HG03159 (cell line): ENCODE measurements around the gene SERF2.
A peak's percentile ranks its signal among the peaks of the same experiment; 100 is the strongest.
"Not testable (repeated sequence)": the region's sequence is repeated elsewhere in the genome, so short reads cannot be mapped to it uniquely, and the experiment has no call there.

Source experiments
- ATAC-seq: cut with Tn5 transposase; IDR thresholded peaks from one replicate; pipeline ENCODE4 v1.9.1; 2021; ENCODE audit warnings: mild to moderate bottlenecking, moderate library complexity; ENCODE audit not compliant: unreplicated experiment

The SERF2 gene

DNA sequence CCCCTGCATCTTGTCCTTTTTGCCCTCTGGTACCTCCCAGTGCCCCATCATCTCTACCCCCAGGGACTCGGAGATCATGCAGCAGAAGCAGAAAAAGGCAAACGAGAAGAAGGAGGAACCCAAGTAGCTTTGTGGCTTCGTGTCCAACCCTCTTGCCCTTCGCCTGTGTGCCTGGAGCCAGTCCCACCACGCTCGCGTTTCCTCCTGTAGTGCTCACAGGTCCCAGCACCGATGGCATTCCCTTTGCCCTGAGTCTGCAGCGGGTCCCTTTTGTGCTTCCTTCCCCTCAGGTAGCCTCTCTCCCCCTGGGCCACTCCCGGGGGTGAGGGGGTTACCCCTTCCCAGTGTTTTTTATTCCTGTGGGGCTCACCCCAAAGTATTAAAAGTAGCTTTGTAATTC is 1.5 kb downstream of the SERF2 start:
- ATAC-seq: no peak

DNA sequence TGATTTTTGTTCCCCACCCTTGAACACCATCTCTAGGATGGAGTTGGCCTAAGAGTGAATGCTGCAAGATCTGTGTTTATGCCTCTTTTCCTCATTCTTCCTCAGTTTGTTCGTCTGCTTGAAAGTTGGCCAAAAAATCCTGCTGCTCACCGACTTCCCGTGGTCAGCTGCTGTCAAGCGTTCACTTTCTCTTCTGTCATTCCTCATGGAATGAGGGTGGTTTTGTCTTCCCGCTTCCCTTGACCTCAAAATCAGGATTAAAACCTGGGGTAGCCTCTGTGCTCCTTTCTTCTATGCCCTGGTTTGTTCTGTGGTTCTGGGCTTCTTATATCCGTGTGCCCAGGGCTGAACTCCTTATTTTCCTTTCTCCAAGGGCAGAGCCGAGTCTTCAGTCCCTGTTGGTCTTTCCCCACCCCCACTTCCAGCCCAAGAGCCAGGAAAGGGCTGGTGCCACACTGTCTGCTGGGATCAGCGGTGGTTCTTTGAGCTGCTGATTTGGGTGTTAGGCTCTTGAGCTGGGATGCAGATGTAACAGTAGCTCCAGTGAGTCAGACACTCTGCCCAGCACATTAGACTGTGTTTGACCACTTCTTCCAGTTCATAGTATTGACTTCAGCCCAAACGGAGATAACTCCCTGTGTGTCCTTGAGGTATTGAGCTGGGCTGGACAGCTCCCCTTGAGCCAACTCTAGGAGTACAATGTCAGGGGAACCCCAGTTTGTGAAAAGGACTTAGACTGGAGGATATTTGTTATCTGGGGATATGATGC is 2.3 kb downstream of the SERF2 start:
- no peak for ATAC-seq

DNA sequence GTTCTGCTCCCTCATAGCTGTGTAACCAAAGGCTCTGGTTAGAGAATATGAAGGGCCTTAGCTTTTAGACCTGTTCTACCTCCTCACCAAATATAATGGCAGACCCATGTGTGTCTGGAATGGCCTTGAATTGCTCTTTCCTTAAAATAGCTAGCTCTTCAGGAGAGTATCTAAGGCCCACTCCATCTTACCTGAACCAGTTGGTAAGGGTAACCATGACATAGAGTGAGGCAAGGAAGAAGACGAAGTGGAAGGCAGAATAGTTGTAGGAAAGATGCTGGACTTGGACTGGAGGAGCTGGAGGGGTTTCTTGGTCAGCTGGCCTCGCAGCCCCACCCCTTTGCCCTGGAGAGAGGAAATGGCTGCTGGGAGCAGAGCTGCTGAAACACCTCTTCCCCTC is 3.1 kb downstream of the SERF2 start:
- ATAC-seq: no peak

- no peak for ATAC-seq
These were observed 3.9 kb downstream of the SERF2 start for GRCh38 chr15:43795997-43796396.

DNA sequence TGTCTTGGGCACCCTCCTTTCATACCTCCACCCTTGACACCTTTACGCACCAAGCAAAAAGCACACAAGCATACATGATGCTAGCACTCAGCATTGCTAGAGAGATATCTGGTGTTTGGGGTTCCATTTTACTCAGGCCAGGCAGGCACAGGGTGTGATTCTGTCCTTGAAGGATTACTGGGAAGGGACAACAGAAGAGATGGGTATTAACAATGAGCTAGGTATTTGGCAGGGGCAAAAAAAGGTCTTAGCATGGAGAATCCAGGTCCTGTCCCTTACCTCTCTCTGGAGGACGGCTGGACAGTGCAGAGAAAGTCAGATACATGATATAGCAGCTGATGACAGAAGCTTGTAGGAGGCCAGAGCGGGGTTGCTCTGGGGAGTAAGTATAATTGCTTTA is 4.4 kb downstream of the SERF2 start:
- no peak for ATAC-seq

- ATAC-seq: no peak
These were observed 7.3 kb downstream of the SERF2 start for GRCh38 chr15:43799209-43799944.

DNA sequence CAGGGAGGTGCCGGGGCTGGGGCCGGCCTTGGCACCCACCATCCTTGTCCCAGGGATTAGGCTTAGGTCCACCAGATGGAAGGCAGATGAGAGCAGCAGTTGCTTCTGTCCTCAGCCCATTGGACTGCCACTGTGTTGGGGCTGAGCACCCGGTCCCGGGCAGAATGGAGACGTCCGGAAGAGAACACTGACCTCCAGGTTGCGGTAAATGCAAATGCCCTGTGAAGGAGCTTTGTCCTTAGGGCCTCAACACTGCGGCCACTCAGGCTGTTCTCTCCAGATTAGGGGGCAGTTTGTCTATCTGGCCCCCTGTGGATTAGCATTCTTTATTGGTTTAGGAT is 7.8 kb downstream of the SERF2 start, which contains the start of gene SERINC4:
TSS of gene SERINC4 (minus strand) at position 276 of the 341 bp plus-strand sequence. CDS start at position 42, 234 bp downstream.
- no peak for ATAC-seq

GRCh38 chr15:43800286-43801141 is 8.4 kb downstream of the SERF2 start, which contains the start of gene HYPK:
HYPK (plus strand) TSS chr15:43800599; CDS start chr15:43800623, 24 bp downstream.
- peak; percentile 86 for ATAC-seq

DNA sequence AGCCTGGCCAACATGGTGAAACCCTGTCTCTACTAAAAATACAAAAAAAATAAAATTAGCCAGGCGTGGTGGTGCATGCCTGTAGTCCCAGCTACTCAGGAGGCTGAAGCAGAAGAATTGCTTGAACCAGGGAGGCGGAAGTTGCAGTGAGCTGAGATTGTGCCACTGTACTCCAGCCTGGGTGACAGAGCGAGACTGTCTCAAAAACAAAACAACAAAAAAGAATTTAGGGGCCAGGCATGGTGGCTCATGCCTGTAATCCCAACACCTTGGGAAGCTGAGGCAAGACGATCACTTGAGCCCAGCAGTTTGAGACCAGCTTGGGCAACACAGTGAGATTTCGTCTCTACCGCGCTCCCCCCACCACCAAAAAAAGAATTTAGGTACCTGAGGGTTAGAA is 10.6 kb downstream of the SERF2 start:
- ATAC-seq: not testable (repeated sequence)

DNA sequence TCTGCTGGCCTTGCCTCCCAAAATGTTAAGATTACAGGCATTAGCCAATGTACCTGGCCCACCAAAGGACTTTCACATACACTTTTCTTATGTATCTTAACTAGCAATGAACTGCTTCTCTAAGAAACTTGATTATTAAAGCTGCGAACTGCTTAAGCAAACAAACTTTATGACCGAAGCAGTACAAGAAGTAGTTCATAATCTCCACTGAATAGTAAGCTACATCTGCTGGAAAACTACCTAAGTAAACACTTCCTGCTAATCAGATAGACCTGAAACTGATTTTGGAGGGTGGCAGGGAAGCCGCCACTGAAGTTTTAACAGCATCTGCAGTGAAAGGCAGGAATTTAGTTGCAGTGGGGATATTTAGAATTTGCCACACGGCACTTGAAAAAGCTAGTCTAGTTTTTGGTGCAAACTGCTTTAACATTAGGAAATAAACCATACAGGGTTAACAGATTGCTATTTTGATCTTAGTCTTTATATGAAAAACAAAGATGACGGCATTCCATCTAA is 16.4 kb downstream of the SERF2 start:
- ATAC-seq: no peak

GRCh38 chr15:43808960-43809678 is 17.0 kb downstream of the SERF2 start:
- ATAC-seq: peak; percentile 78

- ATAC-seq: not testable (repeated sequence)
These were observed 22.9 kb downstream of the SERF2 start for GRCh38 chr15:43815064-43815463.

DNA sequence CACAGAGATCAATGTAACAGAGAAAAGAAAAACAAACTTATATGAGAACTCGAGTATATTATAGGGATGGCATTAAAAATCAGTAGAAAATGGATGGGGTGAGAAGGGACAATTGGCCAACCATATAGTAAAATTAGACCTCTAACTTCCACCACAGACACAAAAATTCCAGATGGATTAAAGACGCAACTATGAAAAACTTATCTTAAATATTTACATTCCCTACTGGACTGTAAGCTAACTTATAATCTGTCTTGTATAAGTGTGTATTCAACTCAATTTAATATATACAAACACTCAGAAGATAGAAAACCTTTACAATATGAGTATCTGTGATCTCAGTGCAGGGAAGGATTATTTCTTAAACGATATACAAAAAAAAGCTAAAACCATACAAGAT is 29.4 kb downstream of the SERF2 start:
- no peak for ATAC-seq

GRCh38 chr15:43824302-43825246 is 32.5 kb downstream of the SERF2 start, which contains the start of gene MFAP1:
MFAP1 (minus strand) TSS chr15:43824690; CDS start chr15:43824569, 121 bp downstream.
- peak; percentile 73 for ATAC-seq

DNA sequence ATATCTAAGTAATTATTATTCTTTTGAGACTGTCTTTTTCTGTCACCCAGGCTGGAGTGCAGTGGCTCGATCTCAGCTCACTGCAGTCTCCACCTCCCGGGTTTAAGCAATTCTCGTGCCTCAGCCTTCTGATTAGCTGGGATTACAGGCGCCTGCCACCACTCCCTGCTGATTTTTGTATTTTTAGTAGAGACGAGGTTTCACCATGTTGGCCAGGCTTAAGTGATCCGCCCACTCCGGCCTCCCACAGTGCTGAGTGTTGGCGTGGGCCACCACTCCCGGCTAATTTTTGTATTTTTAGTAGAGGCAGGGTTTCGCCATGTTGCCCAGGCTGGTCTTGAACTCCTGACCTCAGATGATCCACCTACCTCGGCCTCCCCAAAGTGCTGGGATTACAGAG is 33.2 kb downstream of the SERF2 start:
- ATAC-seq: not testable (repeated sequence)

- no peak for ATAC-seq
These were observed 33.9 kb downstream of the SERF2 start for GRCh38 chr15:43826029-43826507.

DNA sequence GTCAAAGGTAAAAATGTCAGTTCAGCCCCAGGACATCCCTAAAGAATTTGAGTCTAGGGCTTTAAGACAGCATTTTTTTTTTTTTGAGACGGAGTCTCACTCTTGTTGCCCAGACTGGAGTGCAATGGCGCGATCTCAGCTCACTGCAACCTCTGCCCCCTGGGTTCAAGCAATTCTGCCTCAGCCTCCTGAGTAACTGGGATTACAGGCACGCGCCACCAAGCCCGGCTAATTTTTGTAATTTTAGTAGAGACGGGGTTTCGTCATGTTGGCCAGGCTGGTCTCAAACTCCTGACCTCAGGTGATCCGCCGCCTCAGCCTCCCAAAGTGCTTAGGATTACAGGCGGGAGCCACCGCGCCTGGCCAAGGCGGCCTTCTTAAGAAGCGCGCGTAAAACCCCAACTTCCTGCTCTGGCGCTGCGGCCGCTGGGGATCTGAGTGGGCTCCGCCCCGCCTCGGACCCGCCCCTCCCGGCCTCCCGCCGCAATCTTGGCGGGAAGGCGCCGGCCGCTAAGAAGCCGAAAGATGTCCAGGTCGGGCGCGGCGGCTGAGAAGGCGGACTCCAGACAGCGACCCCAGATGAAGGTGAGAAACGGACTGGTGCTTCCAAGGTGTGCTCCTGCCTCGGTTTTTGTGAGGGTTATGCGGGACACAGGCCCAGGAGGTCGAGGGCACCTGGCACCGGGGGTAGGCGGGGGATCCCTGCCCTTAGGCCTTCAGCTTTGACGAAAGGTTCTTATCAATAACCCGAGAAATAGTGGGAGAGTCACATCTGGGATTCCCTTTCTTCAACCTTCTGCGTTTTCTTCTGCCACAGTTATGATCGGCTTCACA is 34.6 kb downstream of the SERF2 start, which contains the start of gene WDR76:
TSS of gene WDR76 (plus strand) at position 495 of the 834 bp plus-strand sequence. CDS start at position 526, 31 bp downstream.
- peak; percentile 59 for ATAC-seq
